Activated gamma-delta T cell (primary cell): Measurements from ENCODE around the gene TTYH2.

Source experiments
- DNase-seq: peaks from one replicate; lab custom pipeline; 2025; lab: John Stamatoyannopoulos, UW

The TTYH2 gene

GRCh38 chr17:74192950-74193781 is 20.2 kb upstream of the TTYH2 start:
- DNase-seq: no peak

GRCh38 chr17:74194682-74195081 is 18.7 kb upstream of the TTYH2 start:
- no peak for DNase-seq

- DNase-seq: no peak
Measured at GRCh38 chr17:74196541-74197317, 16.6 kb upstream of the TTYH2 start.

GRCh38 chr17:74197801-74198200 is 15.6 kb upstream of the TTYH2 start:
- DNase-seq: no peak

GRCh38 chr17:74198694-74199093 is 14.7 kb upstream of the TTYH2 start:
- no peak for DNase-seq

- DNase-seq: peak; percentile 36
Measured at GRCh38 chr17:74199306-74200092, 13.9 kb upstream of the TTYH2 start.

GRCh38 chr17:74200112-74200511 is 13.3 kb upstream of the TTYH2 start:
- no peak for DNase-seq

GRCh38 chr17:74201250-74201649 is 12.1 kb upstream of the TTYH2 start:
- DNase-seq: no peak

- no peak for DNase-seq
Measured at GRCh38 chr17:74201948-74202347, 11.4 kb upstream of the TTYH2 start.

GRCh38 chr17:74202938-74203337 is 10.4 kb upstream of the TTYH2 start:
- DNase-seq: no peak

- DNase-seq: peak; percentile 30
Measured at GRCh38 chr17:74203439-74204240, 9.7 kb upstream of the TTYH2 start, which contains the start of gene RPL38. TSS of gene RPL38 (plus strand) at chr17:74203678. CDS start at chr17:74203956, 278 bp downstream.

GRCh38 chr17:74204474-74204873 is 8.9 kb upstream of the TTYH2 start:
- no peak for DNase-seq

- DNase-seq: no peak
Measured at GRCh38 chr17:74205274-74205673, 8.1 kb upstream of the TTYH2 start.

- no peak for DNase-seq
Measured at GRCh38 chr17:74206332-74206818, 7.0 kb upstream of the TTYH2 start.

- DNase-seq: peak; percentile 52
Measured at GRCh38 chr17:74210191-74211140, 2.9 kb upstream of the TTYH2 start.

- DNase-seq: no peak
Measured at GRCh38 chr17:74211141-74211911, 2.0 kb upstream of the TTYH2 start.

GRCh38 chr17:74211912-74212208 is 1.5 kb upstream of the TTYH2 start:
- DNase-seq: no peak

- no peak for DNase-seq
Measured at GRCh38 chr17:74212209-74212912, 1.0 kb upstream of the TTYH2 start.

GRCh38 chr17:74213861-74214391 is 555 bp downstream of the TTYH2 start:
- no peak for DNase-seq
